ENCODE data around the gene HDAC10.

GRCh38 chr22:50299785-50300619 lies 48.9 kb upstream of the HDAC10 start:
- TF ChIP-seq CTCF (IDR thresholded peaks at IDR 0.05): no peak
- no peak for TF ChIP-seq POLR2A (IDR thresholded peaks at IDR 0.05)

Measured in body of pancreas (tissue), 4 donors.